Transverse colon (tissue), 4 donors: ENCODE data around the gene TBC1D2B. TPM values are rescaled to one million over a fixed set of nuclear protein-coding genes. Genes with fewer than 3 reads are reported as not detected.
"Not testable (repeated sequence)": the region's sequence is repeated elsewhere in the genome, so short reads cannot be mapped to it uniquely, and the experiment has no call there.

Source experiments
- DNase-seq: peaks from one replicate; pipeline ENCODE4 v3.0.0-alpha.2; 2019
- H3K27ac ChIP-seq, 4 donors: fragments of 200-600 bp; sonication (generic); 2 replicates each; pipeline ENCODE4 v1.5.1; 2016 to 2018; ENCODE audit warnings: inconsistent platforms in 4 of 4
- H3K27me3 ChIP-seq: fragments of 200-600 bp; sonication (generic); 2 replicates; pipeline ENCODE4 v1.5.1; 2017; ENCODE audit warnings: inconsistent platforms
- H3K36me3 ChIP-seq, 4 donors: fragments of 200-600 bp; sonication (generic); 2 replicates each; pipeline ENCODE4 v1.5.1; 2017 to 2019; ENCODE audit warnings: inconsistent platforms in 4 of 4
- H3K4me1 ChIP-seq, 4 donors: fragments of 200-600 bp; sonication (generic); 2 replicates each; pipeline ENCODE4 v1.5.1; 2017 to 2020; ENCODE audit warnings: inconsistent platforms in 4 of 4
- H3K4me3 ChIP-seq, 4 donors: fragments of 200-600 bp; sonication (generic); 1 replicate in 1 of 4; 2 replicates in 3 of 4; pipeline versions ENCODE4 v1.5.1 to v1.6.1; 2017 to 2019; ENCODE audit warnings: inconsistent platforms in 4 of 4
- H3K9me3 ChIP-seq, 2 donors: fragments of 200-600 bp; sonication (generic); 2 replicates each; pipeline ENCODE4 v1.5.1; 2017 to 2019; ENCODE audit warnings: inconsistent platforms in 2 of 2
- CTCF ChIP-seq, 5 experiments: fragments of 200-600 bp in 3 of 5; fragments of 450-650 bp in 2 of 5; sonication (generic) in 3 of 5; IDR thresholded peaks; 1 replicate in 2 of 5; 2 replicates in 3 of 5; pipeline ENCODE4 v1.5.1; 2016 to 2017; ENCODE audit warnings: antibody characterized with exemption in 5 of 5, inconsistent platforms in 3 of 5, mild to moderate bottlenecking in 2 of 5, moderate library complexity in 1 of 5
- EP300 ChIP-seq: sonication (generic); formaldehyde crosslinking; IDR thresholded peaks from one replicate; pipeline ENCODE4 v1.6.1; 2017; ENCODE audit warnings: antibody characterized with exemption, low read depth
- POLR2A ChIP-seq: fragments of 450-650 bp; IDR thresholded peaks from one replicate; pipeline ENCODE4 v1.6.1; 2016; ENCODE audit warnings: antibody characterized with exemption, mild to moderate bottlenecking, moderate library complexity
- POLR2AphosphoS5 ChIP-seq, 3 donors: sonication (generic); formaldehyde crosslinking; IDR thresholded peaks; one replicate each; pipeline ENCODE4 v1.6.1; 2016; ENCODE audit warnings: antibody characterized with exemption in 3 of 3
- WGBS, 2 donors: methylation state at CpG; one replicate each; pipeline ENCODE4 v1.1.5; 2018; ENCODE audit warnings: low coverage in 1 of 2; 5-methylcytosine and 5-hydroxymethylcytosine counted together
- in situ Hi-C, 4 donors: fragments of 200-750 bp; cut with MboI; loops; one replicate each; pipeline versions ENCODE4 v1.15.0 to v1.15.1; 2017; ENCODE audit warnings: low sequenced_read_pairs in 3 of 4, low pct_ligation_motif_present in 1 of 4, low pct_unique_long_range_greater_than_20kb in 1 of 4
- intact Hi-C: fragments of 100-400 bp; cut with DNase I; formaldehyde crosslinking; loops from one replicate; pipeline ENCODE4 v1.15.1; 2023; ENCODE audit warnings: low total_unique reads
- total RNA-seq, 4 donors: library from RNA; depleted of rRNA; stranded (reverse); fragments of >200 nt; gene quantifications; one replicate each; pipeline ENCODE4 v1.1.0, GENCODE V29; 2016

The TBC1D2B gene
- total RNA-seq, 4 donors from 2014 or later = 40.4 to 62.6 (median 53.8) TPM

GRCh38 chr15:77983091-77983707 lies 94.3 kb downstream of the TBC1D2B start:
- Histone ChIP-seq H3K4me3 (no peak overlapping the region), H3K36me3 (no peaks in the 10 kb centered on the region), H3K9me3 (no peaks in the 10 kb centered on the region), H3K27ac (no peak overlapping the region), H3K27me3 (no peaks in the 10 kb centered on the region), H3K4me1 (peaks cover 0 to 9% (median 0%) of the 10 kb centered on the region in 4 donors)
- no peak for TF ChIP-seq POLR2A
- TF ChIP-seq EP300 = no peak
- no peak for TF ChIP-seq CTCF (IDR thresholded peaks at IDR 0.05)
- no peak for TF ChIP-seq POLR2AphosphoS5 (IDR thresholded peaks at IDR 0.05)
- in situ Hi-C loops = no loop called here
- DNase-seq = no peak
- intact Hi-C loops = no loop called here
- 86% methylated on average over 9 of the region's 10 CpGs; no CpG with 5 or more reads in 1 of the 2 donors for WGBS, 2 donors

GRCh38 chr15:77982127-77982490 lies 95.4 kb downstream of the TBC1D2B start:
- H3K4me3 ChIP-seq = no peak overlapping the region
- H3K27me3 ChIP-seq = no peaks in the 10 kb centered on the region
- no peak for DNase-seq
- H3K9me3 ChIP-seq = no peaks in the 10 kb centered on the region
- TF ChIP-seq CTCF (IDR thresholded peaks at IDR 0.05) (no peak), EP300 (no peak)
- in situ Hi-C loops = no loop called here
- intact Hi-C loops = no loop called here
- peaks cover 0 to 3% (median 0%) of the 10 kb centered on the region in 4 donors for H3K4me1 ChIP-seq
- no peak overlapping the region for H3K27ac ChIP-seq
- WGBS, 2 donors = 64 to 90% methylated on average over 3 to 10 of the region's 10 CpGs
- H3K36me3 ChIP-seq = no peaks in the 10 kb centered on the region

- no peak for DNase-seq
- in situ Hi-C loops (no loop called here), intact Hi-C loops (no loop called here)
- Histone ChIP-seq H3K27me3 (no peaks in the 10 kb centered on the region), H3K36me3 (no peaks in the 10 kb centered on the region), H3K4me1 (no peaks in the 10 kb centered on the region), H3K27ac (no peak overlapping the region), H3K9me3 (no peaks in the 10 kb centered on the region), H3K4me3 (no peak overlapping the region)
- TF ChIP-seq POLR2A = no peak
- no peak for TF ChIP-seq EP300
- no peak for TF ChIP-seq CTCF (IDR thresholded peaks at IDR 0.05)
- no peak for TF ChIP-seq POLR2AphosphoS5 (IDR thresholded peaks at IDR 0.05)
- 71 to 76% methylated on average over 1 to 28 of the region's 30 CpGs for WGBS, 2 donors
Measured at GRCh38 chr15:77981281-77982126, 96.0 kb downstream of the TBC1D2B start.

GRCh38 chr15:77980674-77981073 lies 96.8 kb downstream of the TBC1D2B start:
- H3K36me3 ChIP-seq, H3K27ac ChIP-seq, H3K4me3 ChIP-seq, H3K27me3 ChIP-seq, DNase-seq, H3K4me1 ChIP-seq, in situ Hi-C loops, H3K9me3 ChIP-seq, intact Hi-C loops: not testable (repeated sequence)
- 88 to 89% methylated on average over 3 to 5 of the region's 5 CpGs for WGBS, 2 donors
